ENCODE data around the gene PPME1. TPM values are rescaled to one million over a fixed set of nuclear protein-coding genes. Genes with fewer than 3 reads are reported as not detected.

Gene PPME1
- total RNA-seq, 1 experiment from 2014 or later: 68.3 TPM

- no peak overlapping the region for H3K4me2 ChIP-seq (ENCODE audit: low read length)
- ATAC-seq (no peak), DNase-seq (ENCODE audit: low read depth, low spot score) (no peak)
- H2AFZ ChIP-seq (ENCODE audit: low read depth, low read length, poor library complexity, severe bottlenecking): no peak overlapping the region
- H3K9me3 ChIP-seq (ENCODE audit: control insufficient read depth in 1 of 2, insufficient read depth in 1 of 2, low read depth in 1 of 2, low read length in 2 of 2): no peaks in the 10 kb centered on the region
- ChIA-PET POLR2A (no interaction called here), CTCF (no interaction called here), RAD21 (ENCODE audit: low non-redundant PET in 1 of 2, low total read pairs in 2 of 2, uncharacterized antibody in 2 of 2, unreplicated experiment in 2 of 2) (no interaction called here)
- intact Hi-C loops (cut with micrococcal nuclease): no loop called here
- no peaks in the 10 kb centered on the region for H3K27me3 ChIP-seq (ENCODE audit: insufficient read depth, low read length)
- H3K4me3 ChIP-seq (replicated peaks in 1 of 2; ENCODE audit: low read depth in 1 of 2, low read length in 2 of 2): no peak overlapping the region
- H3K27ac ChIP-seq (ENCODE audit: low read depth, low read length): no peak overlapping the region
- TF ChIP-seq CBX3 (IDR thresholded peaks at IDR 0.05; ENCODE audit: low read depth) (no peak), EZH2 (IDR thresholded peaks at IDR 0.05) (no peak), POLR2A (IDR thresholded peaks at IDR 0.05; ENCODE audit: borderline replicate concordance, extremely low read depth, insufficient read depth, insufficient read length) (no peak), ATF3 (IDR thresholded peaks at IDR 0.05) (no peak)
- TF ChIP-seq, protein P1, sequence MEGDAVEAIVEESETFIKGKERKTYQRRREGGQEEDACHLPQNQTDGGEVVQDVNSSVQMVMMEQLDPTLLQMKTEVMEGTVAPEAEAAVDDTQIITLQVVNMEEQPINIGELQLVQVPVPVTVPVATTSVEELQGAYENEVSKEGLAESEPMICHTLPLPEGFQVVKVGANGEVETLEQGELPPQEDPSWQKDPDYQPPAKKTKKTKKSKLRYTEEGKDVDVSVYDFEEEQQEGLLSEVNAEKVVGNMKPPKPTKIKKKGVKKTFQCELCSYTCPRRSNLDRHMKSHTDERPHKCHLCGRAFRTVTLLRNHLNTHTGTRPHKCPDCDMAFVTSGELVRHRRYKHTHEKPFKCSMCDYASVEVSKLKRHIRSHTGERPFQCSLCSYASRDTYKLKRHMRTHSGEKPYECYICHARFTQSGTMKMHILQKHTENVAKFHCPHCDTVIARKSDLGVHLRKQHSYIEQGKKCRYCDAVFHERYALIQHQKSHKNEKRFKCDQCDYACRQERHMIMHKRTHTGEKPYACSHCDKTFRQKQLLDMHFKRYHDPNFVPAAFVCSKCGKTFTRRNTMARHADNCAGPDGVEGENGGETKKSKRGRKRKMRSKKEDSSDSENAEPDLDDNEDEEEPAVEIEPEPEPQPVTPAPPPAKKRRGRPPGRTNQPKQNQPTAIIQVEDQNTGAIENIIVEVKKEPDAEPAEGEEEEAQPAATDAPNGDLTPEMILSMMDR (IDR thresholded peaks at IDR 0.05 in 2 of 3, conservative IDR thresholded peaks at IDR 0.05 in 1 of 3; ENCODE audit: borderline replicate concordance in 1 of 3, insufficient read depth in 1 of 3, low read depth in 2 of 3, low read length in 2 of 3): no peak
- no TSS peak for BruUV-seq (replicated peaks)
- no peaks in the 10 kb centered on the region for H3K4me1 ChIP-seq (ENCODE audit: control insufficient read depth in 1 of 2, insufficient read depth in 2 of 2, low read length in 2 of 2)
- H3K9ac ChIP-seq (ENCODE audit: low read length): no peak overlapping the region
- no peaks in the 10 kb centered on the region for H3K79me2 ChIP-seq (ENCODE audit: insufficient read depth, low read length)
- H3K9me2 ChIP-seq (ENCODE audit: insufficient read depth): no peaks in the 10 kb centered on the region
- H3K36me3 ChIP-seq (ENCODE audit: control insufficient read depth in 1 of 2, insufficient read depth in 2 of 2, low read length in 2 of 2): no peaks in the 10 kb centered on the region
- H4K20me1 ChIP-seq (ENCODE audit: insufficient read depth): no peaks in the 10 kb centered on the region
These were observed 127.9 kb downstream of the PPME1 start for GRCh38 chr11:74299015-74299414.

Other genes with a start within 250 kb of the PPME1 start
- gene DNAJB13, start 220.3 kb upstream of the PPME1 start, total RNA-seq (2021; ENCODE audit: unreplicated experiment): 0.22 TPM
- 20.4 TPM for gene UCP2, start 188.4 kb upstream of the PPME1 start, total RNA-seq (2021; ENCODE audit: unreplicated experiment)
- gene UCP3, start 162.2 kb upstream of the PPME1 start, total RNA-seq (2021; ENCODE audit: unreplicated experiment): 1.3 TPM
- 30.6 TPM for gene C2CD3, start 287 bp upstream of the PPME1 start, total RNA-seq (2021; ENCODE audit: unreplicated experiment)
- 0.91 TPM for gene P4HA3, start 140.4 kb downstream of the PPME1 start, total RNA-seq (2021; ENCODE audit: unreplicated experiment)
- 4.9 TPM for gene PGM2L1, start 227.1 kb downstream of the PPME1 start, total RNA-seq (2021; ENCODE audit: unreplicated experiment)